Gastroesophageal sphincter (tissue), 4 donors: Measurements from ENCODE around the gene CCL17. TPM values are rescaled to one million over a fixed set of nuclear protein-coding genes. Genes with fewer than 3 reads are reported as not detected.

ENCODE experiments used
- ATAC-seq: fragments of 150-250 bp; one replicate; pipeline ENCODE4 v1.9.1; 2016; ENCODE audit warnings: mild to moderate bottlenecking, moderate library complexity
- H3K27ac ChIP-seq, 4 donors: fragments of 200-600 bp; sonication (generic) in 3 of 4; 1 replicate in 3 of 4; 2 replicates in 1 of 4; pipeline ENCODE4 v1.5.1; 2016 to 2019
- H3K27me3 ChIP-seq: fragments of 200-600 bp; sonication (generic); one replicate; pipeline ENCODE4 v1.5.1; 2019
- H3K36me3 ChIP-seq, 2 donors: fragments of 200-600 bp; sonication (generic); one replicate each; pipeline ENCODE4 v1.5.1; 2019; ENCODE audit warnings: control low read depth in 1 of 2
- H3K4me1 ChIP-seq, 3 donors: fragments of 200-600 bp; sonication (generic); 1 replicate in 2 of 3; 2 replicates in 1 of 3; pipeline ENCODE4 v1.5.1; 2016 to 2019; ENCODE audit warnings: control low read depth in 2 of 3
- H3K4me3 ChIP-seq, 2 donors: fragments of 200-600 bp; sonication (generic); one replicate each; pipeline ENCODE4 v1.5.1; 2019; ENCODE audit warnings: mild to moderate bottlenecking in 1 of 2, moderate library complexity in 1 of 2
- H3K9me3 ChIP-seq, 3 donors: fragments of 200-600 bp; sonication (generic); one replicate each; pipeline ENCODE4 v1.5.1; 2017 to 2019; ENCODE audit warnings: control low read depth in 2 of 3
- EP300 ChIP-seq: sonication (generic); formaldehyde crosslinking; IDR thresholded peaks from one replicate; pipeline ENCODE4 v1.6.1; 2017; ENCODE audit warnings: antibody characterized with exemption, mild to moderate bottlenecking
- POLR2A ChIP-seq, 2 donors: fragments of 450-650 bp; IDR thresholded peaks; one replicate each; pipeline ENCODE4 v1.6.1; 2017; ENCODE audit warnings: antibody characterized with exemption in 2 of 2, mild to moderate bottlenecking in 2 of 2, moderate library complexity in 1 of 2
- POLR2AphosphoS5 ChIP-seq: sonication (generic); formaldehyde crosslinking; IDR thresholded peaks from one replicate; pipeline ENCODE4 v1.6.1; 2017; ENCODE audit warnings: antibody characterized with exemption
- WGBS, 2 donors: methylation state at CpG; one replicate each; pipeline ENCODE4 v1.1.5; 2018; ENCODE audit warnings: low coverage in 1 of 2; 5-methylcytosine and 5-hydroxymethylcytosine counted together
- total RNA-seq, 4 donors: library from RNA; depleted of rRNA; stranded (reverse); fragments of >200 nt; gene quantifications; one replicate each; pipeline ENCODE4 v1.1.0, GENCODE V29; 2016
- TF ChIP-seq, protein P1 (sequence below), 4 experiments: fragments of 200-600 bp in 2 of 4; fragments of 450-650 bp in 2 of 4; sonication (generic) in 1 of 4; IDR thresholded peaks; one replicate each; pipeline ENCODE4 v1.5.1; 2017 to 2019; ENCODE audit warnings: antibody characterized with exemption in 4 of 4, mild to moderate bottlenecking in 2 of 4, moderate library complexity in 2 of 4

The CCL17 gene
- total RNA-seq, 4 donors from 2014 or later = not detected

DNA sequence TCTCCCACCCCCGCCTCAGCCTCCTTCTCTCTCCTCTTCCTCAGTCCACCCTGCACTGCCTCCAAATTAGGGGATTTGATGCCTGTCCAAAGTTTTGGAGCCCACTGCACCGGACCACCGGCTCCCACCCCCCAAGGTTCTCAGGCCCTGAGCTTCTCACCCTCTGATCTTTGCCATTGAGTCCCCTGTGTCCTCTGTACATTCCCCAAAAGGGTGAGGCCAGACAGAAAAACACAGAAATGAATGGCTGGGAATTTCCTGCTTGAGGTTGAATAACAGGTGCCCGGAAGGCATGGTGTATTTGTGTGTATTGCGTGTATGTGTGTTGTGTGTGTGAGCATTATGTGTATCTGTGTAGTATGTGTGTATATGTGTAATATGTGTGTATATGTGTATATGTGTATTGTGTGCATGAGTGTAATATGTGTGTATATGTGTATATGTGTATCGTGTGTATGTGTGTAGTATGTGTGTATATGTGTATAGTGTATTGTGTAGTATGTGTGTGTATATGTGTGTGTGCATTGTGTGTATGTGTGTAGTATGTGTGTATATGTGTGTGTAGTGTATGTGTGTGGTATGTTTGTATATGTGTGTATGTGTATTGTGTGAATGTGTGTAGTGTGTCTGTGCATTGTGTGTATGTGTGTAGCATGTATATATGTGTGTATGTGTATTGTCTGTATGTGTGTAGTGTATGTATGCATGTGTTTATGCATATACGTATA lies 16.0 kb upstream of the CCL17 start:
- TF ChIP-seq POLR2A (IDR thresholded peaks at IDR 0.05) (no peak), POLR2AphosphoS5 (no peak), EP300 (no peak)
- TF ChIP-seq, protein P1, sequence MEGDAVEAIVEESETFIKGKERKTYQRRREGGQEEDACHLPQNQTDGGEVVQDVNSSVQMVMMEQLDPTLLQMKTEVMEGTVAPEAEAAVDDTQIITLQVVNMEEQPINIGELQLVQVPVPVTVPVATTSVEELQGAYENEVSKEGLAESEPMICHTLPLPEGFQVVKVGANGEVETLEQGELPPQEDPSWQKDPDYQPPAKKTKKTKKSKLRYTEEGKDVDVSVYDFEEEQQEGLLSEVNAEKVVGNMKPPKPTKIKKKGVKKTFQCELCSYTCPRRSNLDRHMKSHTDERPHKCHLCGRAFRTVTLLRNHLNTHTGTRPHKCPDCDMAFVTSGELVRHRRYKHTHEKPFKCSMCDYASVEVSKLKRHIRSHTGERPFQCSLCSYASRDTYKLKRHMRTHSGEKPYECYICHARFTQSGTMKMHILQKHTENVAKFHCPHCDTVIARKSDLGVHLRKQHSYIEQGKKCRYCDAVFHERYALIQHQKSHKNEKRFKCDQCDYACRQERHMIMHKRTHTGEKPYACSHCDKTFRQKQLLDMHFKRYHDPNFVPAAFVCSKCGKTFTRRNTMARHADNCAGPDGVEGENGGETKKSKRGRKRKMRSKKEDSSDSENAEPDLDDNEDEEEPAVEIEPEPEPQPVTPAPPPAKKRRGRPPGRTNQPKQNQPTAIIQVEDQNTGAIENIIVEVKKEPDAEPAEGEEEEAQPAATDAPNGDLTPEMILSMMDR (IDR thresholded peaks at IDR 0.05) = no peak
- no peaks in the 10 kb centered on the region for H3K9me3 ChIP-seq
- no peak overlapping the region for H3K4me3 ChIP-seq
- no peak for ATAC-seq
- 70 to 76% methylated on average over 5 to 6 of the region's 7 CpGs for WGBS, 2 donors
- peaks cover 0 to 38% (median 20%) of the 10 kb centered on the region in 3 donors for H3K4me1 ChIP-seq
- H3K27ac ChIP-seq = no peak overlapping the region
- H3K27me3 ChIP-seq = no peaks in the 10 kb centered on the region
- H3K36me3 ChIP-seq = no peaks in the 10 kb centered on the region

DNA sequence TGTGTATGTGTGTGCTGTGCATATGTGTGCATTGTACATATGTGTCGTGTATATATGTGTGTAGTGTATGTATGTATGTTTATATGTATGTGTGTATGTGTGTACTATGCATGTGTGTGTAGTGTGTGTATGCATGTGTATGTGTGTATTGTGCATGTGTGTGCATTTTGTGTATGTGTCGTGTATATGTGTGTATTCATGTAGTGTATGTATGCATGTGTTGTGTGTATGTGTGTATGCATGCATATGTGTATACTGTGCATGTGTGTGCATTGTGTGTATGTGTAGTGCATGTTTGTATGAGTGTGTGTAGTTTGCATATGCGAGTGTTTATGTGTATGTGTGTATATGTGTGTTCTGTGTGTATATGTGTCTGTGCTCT lies 15.5 kb upstream of the CCL17 start:
- WGBS, 2 donors = 89 to 91% methylated on average over 3 of the region's 3 CpGs

DNA sequence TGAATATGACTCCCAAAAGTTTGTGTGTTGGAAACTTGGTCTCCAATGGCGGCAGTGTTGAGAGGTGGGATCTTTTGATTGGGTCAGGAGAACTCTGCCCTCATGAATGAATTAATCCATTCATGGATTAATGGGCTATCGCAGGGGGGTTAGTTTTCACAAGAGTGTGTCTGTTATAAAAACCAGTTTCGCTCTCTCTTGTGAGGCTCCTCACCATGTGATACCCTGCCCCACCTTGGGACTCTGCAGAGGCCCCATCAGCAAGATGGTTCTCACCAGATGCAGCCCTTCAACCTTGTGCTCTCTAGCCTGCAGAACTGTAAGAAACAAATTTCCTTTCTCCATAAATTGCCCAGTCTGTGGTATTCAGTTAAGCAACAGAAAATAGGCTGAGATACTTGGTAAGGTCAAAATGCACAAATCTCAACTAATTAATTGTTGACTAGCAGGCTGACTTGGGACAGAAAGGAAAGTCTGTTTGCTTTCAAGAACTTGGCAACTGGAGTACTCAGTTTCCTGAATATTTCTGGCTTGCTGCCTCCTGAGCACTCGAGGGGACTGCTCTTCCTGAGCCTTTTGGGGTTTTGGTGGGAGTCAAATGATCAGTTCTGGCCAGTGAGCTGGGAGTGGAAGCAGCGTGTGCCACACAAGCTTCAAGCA lies 13.8 kb upstream of the CCL17 start:
- TF ChIP-seq, protein P1 (IDR thresholded peaks at IDR 0.05) = no peak
- TF ChIP-seq POLR2A (IDR thresholded peaks at IDR 0.05) (no peak), EP300 (no peak), POLR2AphosphoS5 (no peak)

More for the DNA sequence above, 15.5 kb upstream of the CCL17 start:
- H3K4me1 ChIP-seq = peaks cover 0 to 32% (median 15%) of the 10 kb centered on the region in 3 donors
- no peaks in the 10 kb centered on the region for H3K9me3 ChIP-seq
- no peaks in the 10 kb centered on the region for H3K36me3 ChIP-seq
- no peaks in the 10 kb centered on the region for H3K27me3 ChIP-seq
- H3K4me3 ChIP-seq = no peak overlapping the region
- H3K27ac ChIP-seq = no peak overlapping the region
- ATAC-seq = no peak
- TF ChIP-seq POLR2AphosphoS5 = no peak
- TF ChIP-seq POLR2A (IDR thresholded peaks at IDR 0.05) = no peak
- no peak for TF ChIP-seq EP300
- TF ChIP-seq, protein P1 (IDR thresholded peaks at IDR 0.05) = no peak

DNA sequence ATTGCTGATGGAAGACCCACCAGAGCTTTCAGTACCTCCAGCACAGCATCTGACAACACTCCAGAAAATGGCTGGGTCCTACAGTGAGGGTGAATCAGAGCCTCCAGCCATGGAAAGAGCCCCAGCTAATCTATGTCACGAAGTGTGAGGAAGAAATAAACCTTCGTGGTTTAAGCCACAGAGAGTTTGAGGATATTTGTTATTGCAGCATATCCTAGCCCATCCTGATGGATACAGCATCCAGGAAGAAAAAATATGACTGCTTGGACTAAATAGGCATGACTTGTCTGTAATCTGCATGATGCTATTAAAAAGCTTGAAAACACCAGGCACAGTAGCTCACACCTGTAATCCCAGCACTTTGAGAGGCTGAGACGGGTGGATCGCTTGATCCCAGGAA lies 13.3 kb upstream of the CCL17 start:
- WGBS, 2 donors = 81 to 86% methylated on average over 4 of the region's 4 CpGs
- TF ChIP-seq, protein P1 (IDR thresholded peaks at IDR 0.05) = no peak
- TF ChIP-seq POLR2AphosphoS5 (no peak), EP300 (no peak), POLR2A (IDR thresholded peaks at IDR 0.05) (no peak)
- H3K36me3 ChIP-seq = no peaks in the 10 kb centered on the region
- no peaks in the 10 kb centered on the region for H3K27me3 ChIP-seq
- no peak overlapping the region for H3K4me3 ChIP-seq
- no peak for ATAC-seq
- no peak overlapping the region for H3K27ac ChIP-seq
- H3K9me3 ChIP-seq = no peaks in the 10 kb centered on the region
- H3K4me1 ChIP-seq = peaks cover 0 to 21% (median 4%) of the 10 kb centered on the region in 3 donors

More for the DNA sequence above, 13.8 kb upstream of the CCL17 start:
- H3K27me3 ChIP-seq = no peaks in the 10 kb centered on the region
- WGBS, 2 donors = 98% methylated on average over 3 of the region's 5 CpGs; no CpG with 5 or more reads in 1 of the 2 donors
- H3K4me1 ChIP-seq = peaks cover 0 to 25% (median 6%) of the 10 kb centered on the region in 3 donors
- ATAC-seq = no peak
- no peaks in the 10 kb centered on the region for H3K36me3 ChIP-seq
- H3K9me3 ChIP-seq = no peaks in the 10 kb centered on the region
- no peak overlapping the region for H3K4me3 ChIP-seq
- no peak overlapping the region for H3K27ac ChIP-seq
